ENCODE results near the gene METAP2. TPM values are rescaled to one million over a fixed set of nuclear protein-coding genes. Genes with fewer than 3 reads are reported as not detected.

Gene METAP2
- total RNA-seq, 1 experiment from 2014 or later, result 127 TPM

DNA sequence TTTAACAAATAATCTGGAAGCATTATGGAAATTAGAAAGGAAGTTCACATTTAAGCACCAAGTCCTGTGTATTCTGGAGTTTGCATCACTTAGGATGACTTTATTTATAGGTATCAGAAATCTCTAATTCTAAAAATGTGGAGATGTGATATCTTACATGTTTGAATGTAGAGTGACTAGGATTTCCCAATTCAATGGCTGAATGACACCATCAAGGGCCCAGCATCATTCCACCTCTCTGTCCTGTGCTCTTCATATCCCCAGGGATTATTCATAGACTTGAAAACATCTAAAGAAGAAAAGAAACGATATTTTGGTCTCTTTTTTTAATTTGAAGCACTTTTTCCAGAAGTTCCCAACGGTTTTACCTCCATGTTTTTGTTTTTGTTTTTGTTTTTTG lies 15.2 kb upstream of the METAP2 start:
- Histone ChIP-seq H3K4me3 (replicated peaks in 1 of 2; ENCODE audit: low read depth in 1 of 2, low read length in 2 of 2) (no peak overlapping the region), H3K4me1 (ENCODE audit: control insufficient read depth in 1 of 2, insufficient read depth in 2 of 2, low read length in 2 of 2) (peaks cover 21 to 33% of the 10 kb centered on the region in 2 experiments; a peak in 3 of 4 replicates), H3K27me3 (ENCODE audit: insufficient read depth, low read length) (no peaks in the 10 kb centered on the region), H3K9me3 (ENCODE audit: control insufficient read depth in 1 of 2, insufficient read depth in 1 of 2, low read depth in 1 of 2, low read length in 2 of 2) (no peaks in the 10 kb centered on the region), H3K27ac (ENCODE audit: low read depth, low read length) (no peak overlapping the region), H3K79me2 (ENCODE audit: insufficient read depth, low read length) (no peaks in the 10 kb centered on the region), H3K9ac (ENCODE audit: low read length) (no peak overlapping the region), H3K4me2 (ENCODE audit: low read length) (no peak overlapping the region), H3K9me2 (ENCODE audit: insufficient read depth) (no peaks in the 10 kb centered on the region), H3K36me3 (ENCODE audit: control insufficient read depth in 1 of 2, insufficient read depth in 2 of 2, low read length in 2 of 2) (no peaks in the 10 kb centered on the region), H4K20me1 (ENCODE audit: insufficient read depth) (no peaks in the 10 kb centered on the region), H2AFZ (ENCODE audit: low read depth, low read length, poor library complexity, severe bottlenecking) (peak overlapping the region; percentile 33)
- DNase-seq (ENCODE audit: low read depth, low spot score), result no peak
- intact Hi-C loops (cut with micrococcal nuclease), result no loop called here
- POLR2A ChIA-PET, result interaction anchor here (1.7 kb wide), 1 partner anchor 15 kb away, joined by 6 read pairs; the partner anchor contains the start of gene METAP2
- no peak for ATAC-seq
- BruUV-seq (replicated peaks), result no TSS peak
- TF ChIP-seq EGR1 (IDR thresholded peaks at IDR 0.05; ENCODE audit: low read depth) (no peak), JUND (IDR thresholded peaks at IDR 0.05) (no peak), ELF1 (IDR thresholded peaks at IDR 0.05; ENCODE audit: borderline replicate concordance, low read depth) (no peak), RAD21 (IDR thresholded peaks at IDR 0.05; ENCODE audit: low read depth) (no peak)
- CTCF ChIA-PET, result no interaction called here
- RAD21 ChIA-PET (ENCODE audit: low non-redundant PET in 1 of 2, low total read pairs in 2 of 2, uncharacterized antibody in 2 of 2, unreplicated experiment in 2 of 2), result no interaction called here

DNA sequence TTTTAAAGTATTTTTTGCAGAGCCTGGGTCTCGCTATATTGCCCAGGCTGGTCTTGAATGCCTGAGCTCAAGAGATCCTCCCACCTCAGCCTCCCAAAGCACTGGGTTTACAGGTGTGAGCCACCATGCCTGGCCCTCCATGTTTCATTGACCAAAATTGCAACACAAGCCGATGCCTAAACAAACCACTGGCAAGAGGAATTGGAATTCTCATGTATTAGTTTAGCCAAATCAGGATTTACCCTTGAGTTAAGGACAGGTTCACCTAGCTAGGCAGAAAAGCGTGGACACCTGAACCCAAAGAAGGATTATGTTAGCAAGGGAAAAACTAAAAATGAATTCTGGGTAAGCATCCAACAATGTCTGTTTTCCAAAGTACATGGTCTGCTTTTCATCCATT lies 14.6 kb upstream of the METAP2 start:
- no peaks in the 10 kb centered on the region for H3K9me3 ChIP-seq (ENCODE audit: control insufficient read depth in 1 of 2, insufficient read depth in 1 of 2, low read depth in 1 of 2, low read length in 2 of 2)
- ATAC-seq (no peak), DNase-seq (ENCODE audit: low read depth, low spot score) (no peak)
- no peaks in the 10 kb centered on the region for H3K36me3 ChIP-seq (ENCODE audit: control insufficient read depth in 1 of 2, insufficient read depth in 2 of 2, low read length in 2 of 2)
- RAD21 ChIA-PET (ENCODE audit: low non-redundant PET in 1 of 2, low total read pairs in 2 of 2, uncharacterized antibody in 2 of 2, unreplicated experiment in 2 of 2), result interaction anchor here in 1 of 2 experiments (0.6 kb wide), 1 partner anchor 78 kb away, joined by 4 read pairs; no protein-coding TSS in a partner anchor
- peak overlapping the region; percentile 10; the same call in 1 of the 2 replicates for H3K4me2 ChIP-seq (ENCODE audit: low read length)
- BruUV-seq (replicated peaks), result no TSS peak
- POLR2A ChIA-PET, result interaction anchor here (1.7 kb wide), 1 partner anchor 15 kb away, joined by 6 read pairs; the partner anchor contains the start of gene METAP2
- no peak overlapping the region for H3K4me3 ChIP-seq (replicated peaks in 1 of 2; ENCODE audit: low read depth in 1 of 2, low read length in 2 of 2)
- intact Hi-C loops (cut with micrococcal nuclease), result no loop called here
- no peaks in the 10 kb centered on the region for H3K27me3 ChIP-seq (ENCODE audit: insufficient read depth, low read length)
- H3K4me1 ChIP-seq (ENCODE audit: control insufficient read depth in 1 of 2, insufficient read depth in 2 of 2, low read length in 2 of 2), result peaks cover 21 to 33% of the 10 kb centered on the region in 2 experiments; a peak in 3 of 4 replicates
- no peak overlapping the region for H3K9ac ChIP-seq (ENCODE audit: low read length)
- CTCF ChIA-PET, result no interaction called here
- no peak overlapping the region for H2AFZ ChIP-seq (ENCODE audit: low read depth, low read length, poor library complexity, severe bottlenecking)
- H3K79me2 ChIP-seq (ENCODE audit: insufficient read depth, low read length), result no peaks in the 10 kb centered on the region
- H3K9me2 ChIP-seq (ENCODE audit: insufficient read depth), result no peaks in the 10 kb centered on the region
- no peak overlapping the region for H3K27ac ChIP-seq (ENCODE audit: low read depth, low read length)
- no peaks in the 10 kb centered on the region for H4K20me1 ChIP-seq (ENCODE audit: insufficient read depth)
- TF ChIP-seq TCF7L2 (IDR thresholded peaks at IDR 0.05; ENCODE audit: borderline replicate concordance, extremely low read depth, insufficient read depth, insufficient read length) (no peak), RAD21 (IDR thresholded peaks at IDR 0.05; ENCODE audit: low read depth) (no peak), POLR2AphosphoS5 (IDR thresholded peaks at IDR 0.05; ENCODE audit: low read depth, low read length) (no peak), YY1 (IDR thresholded peaks at IDR 0.05; ENCODE audit: extremely low read depth, insufficient replicate concordance, low read depth, low read length) (no peak), EGR1 (IDR thresholded peaks at IDR 0.05; ENCODE audit: low read depth) (no peak), EZH2 (IDR thresholded peaks at IDR 0.05) (no peak), POLR2A (IDR thresholded peaks at IDR 0.05; ENCODE audit: borderline replicate concordance, extremely low read depth, insufficient read depth, insufficient read length) (no peak), CEBPB (IDR thresholded peaks at IDR 0.05; ENCODE audit: low read depth) (no peak), SP1 (IDR thresholded peaks at IDR 0.05; ENCODE audit: low read depth) (no peak), JUND (IDR thresholded peaks at IDR 0.05) (no peak), SRF (IDR thresholded peaks at IDR 0.05; ENCODE audit: low read depth) (no peak), CBX3 (IDR thresholded peaks at IDR 0.05; ENCODE audit: low read depth) (no peak), EZH2phosphoT487 (IDR thresholded peaks at IDR 0.05; ENCODE audit: borderline replicate concordance) (no peak), ZFX (IDR thresholded peaks at IDR 0.05) (no peak), ZNF274 (IDR thresholded peaks at IDR 0.05; ENCODE audit: low read depth, low read length) (no peak)
- TF ChIP-seq, protein P1, sequence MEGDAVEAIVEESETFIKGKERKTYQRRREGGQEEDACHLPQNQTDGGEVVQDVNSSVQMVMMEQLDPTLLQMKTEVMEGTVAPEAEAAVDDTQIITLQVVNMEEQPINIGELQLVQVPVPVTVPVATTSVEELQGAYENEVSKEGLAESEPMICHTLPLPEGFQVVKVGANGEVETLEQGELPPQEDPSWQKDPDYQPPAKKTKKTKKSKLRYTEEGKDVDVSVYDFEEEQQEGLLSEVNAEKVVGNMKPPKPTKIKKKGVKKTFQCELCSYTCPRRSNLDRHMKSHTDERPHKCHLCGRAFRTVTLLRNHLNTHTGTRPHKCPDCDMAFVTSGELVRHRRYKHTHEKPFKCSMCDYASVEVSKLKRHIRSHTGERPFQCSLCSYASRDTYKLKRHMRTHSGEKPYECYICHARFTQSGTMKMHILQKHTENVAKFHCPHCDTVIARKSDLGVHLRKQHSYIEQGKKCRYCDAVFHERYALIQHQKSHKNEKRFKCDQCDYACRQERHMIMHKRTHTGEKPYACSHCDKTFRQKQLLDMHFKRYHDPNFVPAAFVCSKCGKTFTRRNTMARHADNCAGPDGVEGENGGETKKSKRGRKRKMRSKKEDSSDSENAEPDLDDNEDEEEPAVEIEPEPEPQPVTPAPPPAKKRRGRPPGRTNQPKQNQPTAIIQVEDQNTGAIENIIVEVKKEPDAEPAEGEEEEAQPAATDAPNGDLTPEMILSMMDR (IDR thresholded peaks at IDR 0.05 in 2 of 3, conservative IDR thresholded peaks at IDR 0.05 in 1 of 3; ENCODE audit: borderline replicate concordance in 1 of 3, insufficient read depth in 1 of 3, low read depth in 2 of 3, low read length in 2 of 3), result no peak
- TF ChIP-seq, protein P2, sequence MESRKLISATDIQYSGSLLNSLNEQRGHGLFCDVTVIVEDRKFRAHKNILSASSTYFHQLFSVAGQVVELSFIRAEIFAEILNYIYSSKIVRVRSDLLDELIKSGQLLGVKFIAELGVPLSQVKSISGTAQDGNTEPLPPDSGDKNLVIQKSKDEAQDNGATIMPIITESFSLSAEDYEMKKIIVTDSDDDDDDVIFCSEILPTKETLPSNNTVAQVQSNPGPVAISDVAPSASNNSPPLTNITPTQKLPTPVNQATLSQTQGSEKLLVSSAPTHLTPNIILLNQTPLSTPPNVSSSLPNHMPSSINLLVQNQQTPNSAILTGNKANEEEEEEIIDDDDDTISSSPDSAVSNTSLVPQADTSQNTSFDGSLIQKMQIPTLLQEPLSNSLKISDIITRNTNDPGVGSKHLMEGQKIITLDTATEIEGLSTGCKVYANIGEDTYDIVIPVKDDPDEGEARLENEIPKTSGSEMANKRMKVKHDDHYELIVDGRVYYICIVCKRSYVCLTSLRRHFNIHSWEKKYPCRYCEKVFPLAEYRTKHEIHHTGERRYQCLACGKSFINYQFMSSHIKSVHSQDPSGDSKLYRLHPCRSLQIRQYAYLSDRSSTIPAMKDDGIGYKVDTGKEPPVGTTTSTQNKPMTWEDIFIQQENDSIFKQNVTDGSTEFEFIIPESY (IDR thresholded peaks at IDR 0.05; ENCODE audit: extremely low read depth, insufficient replicate concordance, low read length), result no peak

All from HCT116 (cell line).